Measurements from ENCODE around the gene SPOCK1.

The SPOCK1 gene

DNA sequence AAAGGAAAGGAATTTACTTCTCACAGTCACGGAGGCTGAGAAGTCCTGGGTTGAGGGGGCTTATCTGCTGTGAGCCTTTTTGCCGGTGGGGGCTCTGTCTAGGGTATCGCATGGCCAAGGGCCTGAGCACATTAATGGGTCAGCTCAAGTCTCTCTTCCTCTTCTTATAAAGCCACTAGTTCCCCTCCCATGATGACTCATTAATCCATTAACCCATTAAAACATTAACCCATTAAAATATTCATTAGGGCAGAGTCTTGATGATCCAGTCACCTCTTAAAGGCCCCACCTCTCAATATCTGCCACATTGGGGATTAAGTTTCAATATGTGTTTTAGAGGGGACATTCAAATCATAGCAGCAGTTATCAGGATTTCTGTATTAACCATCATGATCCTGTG, 406.3 kb downstream of the SPOCK1 start:
- no peak for DNase-seq

- no peak for DNase-seq
These were observed 407.7 kb downstream of the SPOCK1 start for GRCh38 chr5:137091472-137091871.

DNA sequence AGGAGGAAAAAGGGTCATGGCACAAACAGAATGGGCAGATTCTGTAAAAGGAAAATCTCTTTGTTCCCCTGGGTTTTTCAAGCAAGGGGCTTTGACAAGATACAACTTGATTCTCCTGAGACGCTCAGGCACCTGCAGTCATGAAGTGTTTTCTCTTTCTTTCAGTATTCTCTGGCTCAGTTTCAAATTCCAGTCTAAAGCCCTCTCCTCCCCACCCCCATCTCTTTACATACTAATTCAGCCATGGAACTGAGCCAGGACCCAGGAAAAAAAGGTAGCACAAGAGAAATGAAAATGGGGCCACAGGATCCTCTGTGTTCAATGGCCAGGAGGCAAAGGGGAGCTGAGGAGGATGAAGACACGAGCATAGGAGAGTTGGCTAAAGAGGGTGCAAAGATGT, 408.4 kb downstream of the SPOCK1 start:
- no peak for DNase-seq

DNA sequence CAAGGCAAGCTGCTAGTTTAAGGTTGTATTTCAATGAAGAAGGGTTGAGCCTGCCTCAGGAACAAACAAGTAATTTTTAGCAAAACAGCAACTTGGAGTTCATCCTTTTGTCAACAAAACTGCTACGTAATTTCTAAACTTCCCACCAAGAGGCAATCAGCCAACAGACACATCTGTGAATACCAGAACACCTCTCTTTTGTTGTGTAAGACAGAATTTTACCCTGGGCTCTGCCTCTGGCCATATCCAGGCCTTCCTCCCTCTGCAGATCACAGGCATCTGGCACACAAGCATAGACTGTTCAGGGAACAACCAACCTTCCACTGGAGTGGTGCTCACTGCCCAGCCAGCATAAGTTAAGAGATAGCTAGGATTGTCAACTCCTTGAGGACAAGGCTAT, 409.0 kb downstream of the SPOCK1 start:
- DNase-seq: no peak

- no peak for DNase-seq
These were observed 411.0 kb downstream of the SPOCK1 start for GRCh38 chr5:137088175-137088574.

DNA sequence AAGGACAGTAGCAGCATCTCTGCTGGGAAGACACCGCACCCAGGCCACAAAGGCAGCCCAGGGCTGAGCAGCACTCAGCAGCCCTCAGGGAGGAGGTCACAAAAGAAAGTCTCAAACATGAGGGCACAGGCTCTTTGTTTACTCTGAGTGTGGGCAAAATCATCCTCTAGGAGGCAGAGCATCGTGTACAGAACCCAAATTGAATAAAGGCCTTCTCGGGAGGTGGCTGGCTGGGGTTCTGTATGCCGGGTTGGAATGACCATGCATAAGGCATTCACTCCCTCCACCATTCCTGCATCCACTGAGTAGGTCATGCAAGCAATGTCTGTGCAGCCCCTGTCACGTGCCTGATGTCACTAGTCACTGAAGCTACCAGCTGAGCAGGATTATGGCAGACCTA, 412.8 kb downstream of the SPOCK1 start:
- no peak for DNase-seq

- no peak for DNase-seq
These were observed 413.9 kb downstream of the SPOCK1 start for GRCh38 chr5:137085206-137085605.

DNA sequence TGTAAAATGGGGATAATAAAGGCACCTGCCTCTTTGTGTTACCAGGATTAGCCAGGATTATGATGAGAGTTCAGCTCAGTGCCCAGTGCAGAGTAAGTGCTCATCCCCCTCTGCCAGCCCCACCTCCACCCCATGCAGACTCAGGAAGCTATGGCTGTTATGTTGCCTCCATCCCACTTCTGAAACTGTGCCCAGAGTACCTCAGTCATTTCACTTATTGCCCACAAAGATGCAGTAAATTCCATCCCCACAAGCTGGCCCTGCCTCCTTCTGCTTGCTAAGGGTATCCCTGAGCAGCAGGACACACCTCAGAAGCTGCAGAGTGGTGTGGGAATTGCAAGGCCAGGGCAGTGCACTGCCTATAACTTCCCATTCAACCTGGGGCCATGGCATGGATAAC, 415.1 kb downstream of the SPOCK1 start:
- DNase-seq: no peak

DNA sequence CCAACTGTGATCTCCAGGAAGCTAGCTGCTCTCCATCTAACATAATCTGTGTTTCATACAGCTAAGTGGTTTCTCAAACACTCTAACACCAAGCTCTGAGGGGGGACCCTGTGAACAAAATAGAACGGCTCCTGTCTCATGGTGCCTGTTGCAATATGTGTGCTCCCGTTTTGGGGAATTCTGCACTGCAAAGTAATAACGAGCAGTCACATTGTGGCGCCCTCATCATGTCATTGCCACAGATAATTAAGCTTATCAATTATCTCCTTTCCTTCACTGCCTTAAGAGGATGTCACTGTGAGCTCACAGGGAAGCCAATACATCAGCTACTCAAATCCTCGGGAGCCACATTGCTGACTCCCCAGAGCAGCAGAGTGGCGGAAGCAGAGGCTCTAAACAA, 416.2 kb downstream of the SPOCK1 start:
- no peak for DNase-seq

DNA sequence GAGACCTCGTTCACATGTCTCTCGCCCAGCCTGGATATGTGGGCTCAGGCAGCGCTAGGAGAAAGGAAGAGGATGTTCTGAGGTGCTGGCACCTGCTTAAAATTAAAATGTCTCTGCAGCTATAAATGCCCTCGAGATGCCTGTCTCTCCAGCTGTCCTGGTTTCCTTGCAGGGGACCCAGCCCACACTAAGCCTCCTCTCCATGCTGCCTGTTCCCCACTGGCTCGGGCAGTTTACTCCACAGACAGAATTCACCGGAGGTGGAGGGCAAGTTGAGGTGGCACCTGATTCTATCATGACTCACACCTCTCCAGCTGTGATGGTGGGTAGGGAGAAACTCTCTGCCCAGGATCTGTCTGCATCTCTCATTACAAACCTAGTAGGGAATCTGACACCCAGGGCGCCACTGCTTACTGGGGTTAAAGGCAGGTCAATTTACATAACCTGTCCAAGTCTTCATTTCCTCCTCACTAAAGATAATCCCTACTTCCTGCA, 420.9 kb downstream of the SPOCK1 start:
- no peak for DNase-seq

- DNase-seq: peak; percentile 5
These were observed 423.8 kb downstream of the SPOCK1 start for GRCh38 chr5:137075163-137075970.

DNA sequence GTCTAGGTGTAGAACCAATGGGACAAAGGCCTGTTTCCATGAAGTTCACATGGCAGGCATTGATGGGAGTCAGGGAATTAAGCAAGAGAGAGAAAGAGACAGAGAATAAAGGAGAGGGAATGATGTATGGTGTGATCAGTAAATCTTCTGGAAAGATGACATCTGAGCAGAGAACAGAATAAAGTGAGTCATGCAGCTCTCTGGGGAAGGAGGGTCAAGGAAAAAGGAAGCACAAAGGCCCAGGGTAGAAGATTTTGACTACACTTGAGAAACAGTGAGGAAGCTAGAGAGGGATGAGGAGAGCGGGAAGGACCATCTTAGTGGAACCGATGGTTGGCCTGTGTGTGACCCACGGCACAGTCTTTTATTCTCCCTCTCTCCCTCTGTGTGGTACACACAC, 425.9 kb downstream of the SPOCK1 start:
- no peak for DNase-seq

- DNase-seq: no peak
These were observed 426.6 kb downstream of the SPOCK1 start for GRCh38 chr5:137072361-137073115.

DNA sequence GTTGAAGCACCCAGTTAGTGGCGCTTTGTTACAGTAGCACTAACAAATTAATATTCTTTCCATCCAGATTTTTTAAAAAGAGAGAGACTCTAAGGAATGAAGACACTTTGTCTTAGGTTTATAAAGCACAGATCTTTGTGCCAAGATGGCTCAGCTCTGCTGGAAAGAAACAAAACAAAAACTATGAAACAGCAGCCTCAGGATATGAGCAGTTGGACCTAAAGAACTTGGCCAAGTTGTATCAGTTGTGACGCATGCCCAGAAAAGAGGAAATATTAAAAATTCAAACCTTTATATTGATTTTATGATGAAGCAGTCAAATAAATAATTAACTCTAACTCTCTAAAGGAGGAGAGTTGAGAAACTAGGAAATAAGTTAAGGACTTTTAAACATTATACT, 427.2 kb downstream of the SPOCK1 start:
- no peak for DNase-seq

GRCh38 chr5:137071526-137071925, 427.6 kb downstream of the SPOCK1 start:
- no peak for DNase-seq

DNA sequence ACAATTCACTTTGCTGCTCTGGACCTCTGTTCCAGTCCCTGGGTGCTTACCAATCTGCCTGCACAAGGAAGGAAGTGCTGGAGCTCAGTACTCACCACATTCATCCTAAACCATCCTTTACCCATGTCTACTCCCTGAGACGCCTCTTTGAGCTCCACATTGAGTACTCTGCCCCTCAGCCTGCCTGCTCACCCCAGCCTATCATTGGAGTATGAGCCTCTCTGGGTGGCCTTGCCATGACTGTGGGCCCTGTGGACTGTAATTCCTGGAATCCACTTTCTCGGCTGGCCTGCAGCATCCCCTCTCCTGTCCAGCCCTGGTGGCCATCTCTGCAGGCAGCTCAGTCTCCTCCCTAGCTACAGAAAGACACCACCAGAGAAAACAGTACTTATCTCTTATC, 428.6 kb downstream of the SPOCK1 start:
- no peak for DNase-seq

- no peak for DNase-seq
These were observed 429.8 kb downstream of the SPOCK1 start for GRCh38 chr5:137069358-137069757.

- DNase-seq: no peak
These were observed 437.7 kb downstream of the SPOCK1 start for GRCh38 chr5:137061382-137061781.

- DNase-seq: no peak
These were observed 441.0 kb downstream of the SPOCK1 start for GRCh38 chr5:137058089-137058488.

DNA sequence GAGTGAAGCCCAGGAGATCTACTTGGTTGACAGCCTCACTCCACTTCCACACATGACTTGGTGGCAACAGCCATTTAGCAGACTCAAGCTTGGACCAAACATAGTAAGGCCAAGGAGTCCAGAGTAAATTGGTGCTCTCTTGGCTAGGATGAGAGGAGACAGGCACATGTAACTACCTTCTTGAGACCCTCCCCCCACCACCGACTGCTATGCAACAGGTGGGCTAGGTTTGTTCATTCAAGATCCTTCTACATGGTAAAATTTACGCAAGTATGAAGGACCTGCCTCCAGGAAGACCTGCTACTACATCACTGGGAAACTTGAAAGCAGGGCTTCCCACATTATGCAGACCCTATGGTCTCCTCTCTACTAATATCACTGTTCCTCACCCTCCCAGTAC, 442.4 kb downstream of the SPOCK1 start:
- DNase-seq: no peak

DNA sequence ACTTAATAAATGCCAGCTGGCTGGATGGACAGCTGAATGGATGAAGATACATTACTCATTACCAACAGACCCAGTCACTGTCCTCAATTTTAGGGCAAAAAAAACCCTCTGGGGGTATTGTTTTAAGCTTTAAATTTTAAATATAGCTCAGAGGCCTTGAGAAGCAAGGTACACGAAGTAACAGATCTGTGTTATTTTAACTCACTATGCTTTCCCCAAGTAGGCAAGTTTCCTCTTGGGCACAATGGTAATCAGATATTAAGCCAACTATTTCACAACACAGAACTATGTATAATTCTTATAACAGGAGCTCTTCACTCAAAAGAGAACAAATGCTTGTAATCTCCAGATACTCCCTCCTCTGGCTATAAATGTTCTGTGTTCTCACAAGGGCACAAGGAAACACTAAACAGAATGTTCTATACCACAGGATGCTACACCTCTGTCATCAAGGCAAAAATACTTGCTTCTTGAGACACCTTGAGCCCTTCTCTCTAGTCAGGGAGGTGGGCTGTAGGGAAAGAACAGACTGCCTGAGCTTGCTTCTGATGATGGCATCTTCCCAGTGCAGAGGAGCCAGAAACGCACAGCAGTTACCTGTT, 443.8 kb downstream of the SPOCK1 start:
- DNase-seq: no peak

- DNase-seq: no peak
These were observed 444.3 kb downstream of the SPOCK1 start for GRCh38 chr5:137054792-137055191.

GRCh38 chr5:137054335-137054734, 444.8 kb downstream of the SPOCK1 start:
- no peak for DNase-seq

DNA sequence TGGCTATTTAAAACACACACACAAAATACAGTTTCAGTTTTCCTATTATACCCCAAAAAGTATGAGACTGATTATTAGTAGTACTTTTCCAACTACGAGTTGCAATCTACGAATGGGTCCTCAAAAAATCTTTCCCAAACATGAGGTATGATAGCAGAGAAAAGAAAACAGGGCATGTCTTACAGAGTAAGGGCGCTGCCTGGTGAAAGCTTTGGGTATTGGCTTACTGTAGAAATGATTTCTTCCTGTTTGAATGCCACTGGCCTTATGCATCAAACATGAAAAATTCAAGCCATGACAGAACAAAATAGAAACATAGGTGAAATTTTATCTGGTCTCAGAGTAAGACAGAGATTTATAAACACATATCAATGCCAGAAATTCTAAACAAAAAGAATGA, 448.0 kb downstream of the SPOCK1 start:
- DNase-seq: no peak
